Right forelimb (tissue), 1 donor: ENCODE data around the gene PKP1.
A peak's percentile ranks its signal among the peaks of the same experiment; 100 is the strongest.

Source experiments
- DNase-seq: peaks from one replicate; pipeline ENCODE4 v3.0.0-alpha.2; 2018

The PKP1 gene

GRCh38 chr1:201376464-201377374 lies 93.4 kb downstream of the PKP1 start:
- DNase-seq, result peak; percentile 55

GRCh38 chr1:201377611-201378092 lies 94.3 kb downstream of the PKP1 start, which contains the start of gene TNNT2:
TSS of gene TNNT2 (minus strand) at chr1:201377680. CDS start at chr1:201373254, 4,426 bp downstream.
- DNase-seq, result peak; percentile 61

GRCh38 chr1:201378804-201379203 lies 95.5 kb downstream of the PKP1 start:
- DNase-seq, result no peak

- DNase-seq, result no peak
These were observed 96.5 kb downstream of the PKP1 start for GRCh38 chr1:201379733-201380242.

- DNase-seq, result no peak
These were observed 97.8 kb downstream of the PKP1 start for GRCh38 chr1:201381130-201381529.
